ENCODE measurements around the gene NCOA5. TPM values are rescaled to one million over a fixed set of nuclear protein-coding genes. Genes with fewer than 3 reads are reported as not detected.

Gene NCOA5
- total and polyA plus RNA-seq, 7 experiments from 2014 or later = 15.7 to 47.6 (median 39.4) TPM

- Histone ChIP-seq H3K27me3 (ENCODE audit: control insufficient read depth in 2 of 2, insufficient read depth in 2 of 2, low read length in 2 of 2) (peaks cover 4 to 5% of the 10 kb centered on the region in 2 donors), H3K9me3 (ENCODE audit: control insufficient read depth in 2 of 3, low read length in 3 of 3) (no peaks in the 10 kb centered on the region), H3K4me3 (ENCODE audit: low read length) (no peak overlapping the region), H3K4me1 (ENCODE audit: control insufficient read depth in 2 of 2, insufficient read depth in 2 of 2, low read length in 2 of 2) (peaks cover 10 to 16% of the 10 kb centered on the region in 2 donors), H3K36me3 (ENCODE audit: control insufficient read depth in 2 of 3, insufficient read depth in 3 of 3, low read length in 3 of 3) (no peaks in the 10 kb centered on the region), H3K27ac (ENCODE audit: low read depth, low read length) (no peak overlapping the region)
- intact Hi-C loops (cut with micrococcal nuclease) = loop anchor here in 1 of 2 donors (10.0 kb wide), 1 partner anchor 667 kb away; the partner anchor contains the start of gene TP53RK
- H3K4me3 Mint-ChIP-seq = no peak overlapping the region
- ChIA-PET CTCF (interaction anchor here (0.6 to 1.6 kb wide), 5 partner anchors 31 to 420 kb away, joined by 3 to 6 read pairs (median 3); no protein-coding TSS in a partner anchor), POLR2A (no interaction called here)
- ATAC-seq (no peak), DNase-seq (no peak)
- no peaks in the 10 kb centered on the region for H3K9me3 Mint-ChIP-seq
- peaks cover 0 to 3% (median 0%) of the 10 kb centered on the region in 5 donors for H3K36me3 Mint-ChIP-seq
- H3K27me3 Mint-ChIP-seq = peaks cover 22 to 51% (median 30%) of the 10 kb centered on the region in 5 donors
- H3K4me1 Mint-ChIP-seq = peaks cover 14 to 36% (median 24%) of the 10 kb centered on the region in 7 donors
- no peak overlapping the region for H3K27ac Mint-ChIP-seq
Observed at GRCh38 chr20:46018112-46018511, 71.7 kb downstream of the NCOA5 start.

- no peak for DNase-seq
- Histone ChIP-seq H3K36me3 (ENCODE audit: control insufficient read depth in 2 of 3, insufficient read depth in 3 of 3, low read length in 3 of 3) (no peaks in the 10 kb centered on the region), H3K4me1 (ENCODE audit: control insufficient read depth in 2 of 2, insufficient read depth in 2 of 2, low read length in 2 of 2) (peaks cover 11 to 19% of the 10 kb centered on the region in 2 donors), H3K9me3 (ENCODE audit: control insufficient read depth in 2 of 3, low read length in 3 of 3) (no peaks in the 10 kb centered on the region), H3K27ac (ENCODE audit: low read depth, low read length) (no peak overlapping the region), H3K27me3 (ENCODE audit: control insufficient read depth in 2 of 2, insufficient read depth in 2 of 2, low read length in 2 of 2) (peaks cover 2 to 4% of the 10 kb centered on the region in 2 donors), H3K4me3 (ENCODE audit: low read length) (no peak overlapping the region)
- Mint-ChIP-seq H3K9me3 (peaks cover 0 to 2% (median 0%) of the 10 kb centered on the region in 11 donors), H3K4me3 (no peak overlapping the region), H3K36me3 (peaks cover 0 to 3% (median 0%) of the 10 kb centered on the region in 5 donors), H3K4me1 (peaks cover 17 to 36% (median 29%) of the 10 kb centered on the region in 7 donors), H3K27ac (no peak overlapping the region), H3K27me3 (peaks cover 29 to 53% (median 36%) of the 10 kb centered on the region in 5 donors)
- CTCF ChIA-PET = interaction anchor here (0.6 to 1.6 kb wide), 3 partner anchors 100 to 1374 kb away, joined by 3 to 4 read pairs (median 3); no protein-coding TSS in a partner anchor
- POLR2A ChIA-PET = no interaction called here
- intact Hi-C loops (cut with micrococcal nuclease) = loop anchor here in 1 of 2 donors (10.0 kb wide), 1 partner anchor 668 kb away; the partner anchor contains the start of gene TP53RK
- no peak for ATAC-seq
Observed at GRCh38 chr20:46017272-46017671, 72.5 kb downstream of the NCOA5 start.

- H3K27me3 ChIP-seq (ENCODE audit: control insufficient read depth in 2 of 2, insufficient read depth in 2 of 2, low read length in 2 of 2) = peaks cover 15 to 16% of the 10 kb centered on the region in 2 donors
- peaks cover 0 to 6% (median 0%) of the 10 kb centered on the region in 11 donors for H3K9me3 Mint-ChIP-seq
- peak overlapping the region; percentile 2 to 76 (median 56) for H3K4me3 Mint-ChIP-seq
Observed at GRCh38 chr20:46014517-46015396, 75.0 kb downstream of the NCOA5 start.

GRCh38 chr20:46013829-46014516, 75.8 kb downstream of the NCOA5 start:
- CTCF ChIA-PET = interaction anchor here (0.6 to 3.4 kb wide), 21 partner anchors 9 to 352 kb away, joined by 3 to 32 read pairs (median 4); no protein-coding TSS in a partner anchor
- intact Hi-C loops (cut with micrococcal nuclease) = loop anchor here (1.0 to 10.0 kb wide), 10 partner anchors 8 to 671 kb away; partner anchors contain the start of genes NCOA5 (in 1 of the 2), TP53RK (in 1 of the 2) and ZNF335 (in 1 of the 2)
- peaks cover 0 to 11% (median 0%) of the 10 kb centered on the region in 5 donors for H3K36me3 Mint-ChIP-seq

More at GRCh38 chr20:46014517-46015396, 75.0 kb downstream of the NCOA5 start:
- H3K4me3 ChIP-seq (ENCODE audit: low read length) = no peak overlapping the region
- POLR2A ChIA-PET = interaction anchor here (0.7 to 1.6 kb wide), 3 partner anchors 28 to 78 kb away, joined by 3 to 4 read pairs (median 3); no protein-coding TSS in a partner anchor
- intact Hi-C loops (cut with micrococcal nuclease) = loop anchor here (1.0 to 10.0 kb wide), 8 partner anchors 8 to 670 kb away; partner anchors contain the start of genes NCOA5 (in 1 of the 2) and TP53RK (in 1 of the 2)
- ATAC-seq (no peak), DNase-seq (no peak)
- H3K4me1 Mint-ChIP-seq = peaks cover 31 to 53% (median 40%) of the 10 kb centered on the region in 7 donors
- H3K4me1 ChIP-seq (ENCODE audit: control insufficient read depth in 2 of 2, insufficient read depth in 2 of 2, low read length in 2 of 2) = peaks cover 24 to 27% of the 10 kb centered on the region in 2 donors
- peak overlapping the region in 3 of 9 donors; percentile 1 to 61 (median 43) for H3K27ac Mint-ChIP-seq
- CTCF ChIA-PET = interaction anchor here (0.6 to 3.4 kb wide), 15 partner anchors 10 to 1073 kb away, joined by 3 to 32 read pairs (median 4); no protein-coding TSS in a partner anchor
- peaks cover 44 to 62% (median 48%) of the 10 kb centered on the region in 5 donors for H3K27me3 Mint-ChIP-seq
- no peak overlapping the region for H3K27ac ChIP-seq (ENCODE audit: low read depth, low read length)
- peaks cover 0 to 9% (median 0%) of the 10 kb centered on the region in 5 donors for H3K36me3 Mint-ChIP-seq
- no peaks in the 10 kb centered on the region for H3K36me3 ChIP-seq (ENCODE audit: control insufficient read depth in 2 of 3, insufficient read depth in 3 of 3, low read length in 3 of 3)
- H3K9me3 ChIP-seq (ENCODE audit: control insufficient read depth in 2 of 3, low read length in 3 of 3) = no peaks in the 10 kb centered on the region

GRCh38 chr20:46013322-46013828, 76.4 kb downstream of the NCOA5 start:
- Histone ChIP-seq H3K4me1 (ENCODE audit: control insufficient read depth in 2 of 2, insufficient read depth in 2 of 2, low read length in 2 of 2) (peaks cover 29 to 31% of the 10 kb centered on the region in 2 donors), H3K4me3 (ENCODE audit: low read length) (no peak overlapping the region), H3K9me3 (ENCODE audit: control insufficient read depth in 2 of 3, low read length in 3 of 3) (no peaks in the 10 kb centered on the region), H3K27me3 (ENCODE audit: control insufficient read depth in 2 of 2, insufficient read depth in 2 of 2, low read length in 2 of 2) (peaks cover 15 to 16% of the 10 kb centered on the region in 2 donors), H3K27ac (ENCODE audit: low read depth, low read length) (no peak overlapping the region), H3K36me3 (ENCODE audit: control insufficient read depth in 2 of 3, insufficient read depth in 3 of 3, low read length in 3 of 3) (no peaks in the 10 kb centered on the region)
- peak overlapping the region in 1 of 9 donors; percentile 40 for H3K27ac Mint-ChIP-seq
- ChIA-PET CTCF (interaction anchor here (0.6 to 3.4 kb wide), 11 partner anchors 9 to 192 kb away, joined by 3 to 32 read pairs (median 5); no protein-coding TSS in a partner anchor), POLR2A (interaction anchor here (0.6 to 1.6 kb wide), 3 partner anchors 26 to 42 kb away, joined by 3 to 4 read pairs (median 3); no protein-coding TSS in a partner anchor)
- H3K27me3 Mint-ChIP-seq = peaks cover 55 to 66% (median 59%) of the 10 kb centered on the region in 5 donors
- H3K4me1 Mint-ChIP-seq = peaks cover 41 to 65% (median 53%) of the 10 kb centered on the region in 7 donors
- DNase-seq (no peak), ATAC-seq (no peak)
- peaks cover 0 to 6% (median 0%) of the 10 kb centered on the region in 11 donors for H3K9me3 Mint-ChIP-seq
- intact Hi-C loops (cut with micrococcal nuclease) = loop anchor here in 1 of 2 donors (1.0 to 10.0 kb wide), 4 partner anchors 41 to 671 kb away; partner anchors contain the start of genes TP53RK and ZNF335
- peaks cover 0 to 11% (median 0%) of the 10 kb centered on the region in 5 donors for H3K36me3 Mint-ChIP-seq
- H3K4me3 Mint-ChIP-seq = peak overlapping the region; percentile 23 to 86 (median 60)

More at GRCh38 chr20:46013829-46014516, 75.8 kb downstream of the NCOA5 start:
- Mint-ChIP-seq H3K27ac (peak overlapping the region in 3 of 9 donors; percentile 1 to 43 (median 29)), H3K9me3 (peaks cover 0 to 6% (median 0%) of the 10 kb centered on the region in 11 donors), H3K4me3 (peak overlapping the region; percentile 23 to 76 (median 58)), H3K4me1 (peaks cover 38 to 61% (median 48%) of the 10 kb centered on the region in 7 donors), H3K27me3 (peaks cover 52 to 68% (median 55%) of the 10 kb centered on the region in 5 donors)
- H3K27me3 ChIP-seq (ENCODE audit: control insufficient read depth in 2 of 2, insufficient read depth in 2 of 2, low read length in 2 of 2) = peaks cover 15 to 16% of the 10 kb centered on the region in 2 donors
- DNase-seq (peak; percentile 39 to 73 (median 60)), ATAC-seq (peak; percentile 76)
- POLR2A ChIA-PET = interaction anchor here (0.7 to 1.6 kb wide), 3 partner anchors 27 to 77 kb away, joined by 3 to 4 read pairs (median 3); no protein-coding TSS in a partner anchor
- no peaks in the 10 kb centered on the region for H3K9me3 ChIP-seq (ENCODE audit: control insufficient read depth in 2 of 3, low read length in 3 of 3)
- peaks cover 24 to 27% of the 10 kb centered on the region in 2 donors for H3K4me1 ChIP-seq (ENCODE audit: control insufficient read depth in 2 of 2, insufficient read depth in 2 of 2, low read length in 2 of 2)
- no peaks in the 10 kb centered on the region for H3K36me3 ChIP-seq (ENCODE audit: control insufficient read depth in 2 of 3, insufficient read depth in 3 of 3, low read length in 3 of 3)
- H3K27ac ChIP-seq (ENCODE audit: low read depth, low read length) = no peak overlapping the region
- H3K4me3 ChIP-seq (ENCODE audit: low read length) = peak overlapping the region; percentile 32

All from naive thymus-derived CD4-positive, alpha-beta T cell (primary cell).